ENCODE measurements around the gene IL2RG. TPM values are rescaled to one million over a fixed set of nuclear protein-coding genes. Genes with fewer than 3 reads are reported as not detected.

The IL2RG gene
- total and polyA plus RNA-seq, 2 donors (not counting 1 experiment from before 2014, with no cell fraction given), result 297 to 419 TPM

DNA sequence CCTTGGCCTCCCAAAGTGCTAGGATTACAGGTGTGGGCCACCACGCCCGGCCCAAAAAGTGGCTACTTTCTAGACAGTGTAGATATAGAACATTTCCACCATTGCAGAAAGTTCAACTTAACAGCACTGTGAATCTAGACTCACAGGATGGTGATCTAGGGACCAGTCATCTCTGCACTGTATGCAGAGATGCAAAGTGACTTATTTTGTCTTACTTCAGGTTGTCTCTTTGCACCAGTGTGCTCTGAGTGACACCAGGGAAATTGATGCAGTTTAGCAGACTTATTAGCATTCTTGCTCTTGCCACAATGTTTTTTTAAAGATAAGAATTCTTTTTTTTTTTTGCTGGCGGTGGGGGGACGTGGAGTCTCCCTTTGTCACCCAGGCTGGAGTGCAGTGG, 28.6 kb downstream of the IL2RG start:
- WGBS (ENCODE audit: insufficient coverage), result 100% methylated on average over 1 of the region's 4 CpGs
- Mint-ChIP-seq H3K4me1 (no peaks in the 10 kb centered on the region), H3K27me3 (no peaks in the 10 kb centered on the region), H3K4me3 (no peak overlapping the region), H3K27ac (no peak overlapping the region), H3K9me3 (ENCODE audit: insufficient read depth) (no peaks in the 10 kb centered on the region)
- ChIA-PET POLR2A (no interaction called here), CTCF (no interaction called here)
- H3K4me3 ChIP-seq (ENCODE audit: control extremely low read depth in 1 of 5, extremely low read depth in 1 of 5, insufficient read depth in 1 of 5, low read depth in 2 of 5, low read length in 4 of 5), result no peak overlapping the region
- no peak overlapping the region for H3K9ac ChIP-seq (ENCODE audit: low read length)
- H2AFZ ChIP-seq (ENCODE audit: insufficient read depth, low read depth, low read length, poor library complexity, severe bottlenecking), result no peak overlapping the region
- no peaks in the 10 kb centered on the region for H3K79me2 ChIP-seq (ENCODE audit: control insufficient read depth, insufficient read depth, low read length)
- no peak overlapping the region for H3K27ac ChIP-seq (ENCODE audit: low read length in 2 of 2)
- no peaks in the 10 kb centered on the region for H4K20me1 ChIP-seq (ENCODE audit: control insufficient read depth, insufficient read depth, low read length, poor library complexity, severe bottlenecking)
- TF ChIP-seq, protein P1, sequence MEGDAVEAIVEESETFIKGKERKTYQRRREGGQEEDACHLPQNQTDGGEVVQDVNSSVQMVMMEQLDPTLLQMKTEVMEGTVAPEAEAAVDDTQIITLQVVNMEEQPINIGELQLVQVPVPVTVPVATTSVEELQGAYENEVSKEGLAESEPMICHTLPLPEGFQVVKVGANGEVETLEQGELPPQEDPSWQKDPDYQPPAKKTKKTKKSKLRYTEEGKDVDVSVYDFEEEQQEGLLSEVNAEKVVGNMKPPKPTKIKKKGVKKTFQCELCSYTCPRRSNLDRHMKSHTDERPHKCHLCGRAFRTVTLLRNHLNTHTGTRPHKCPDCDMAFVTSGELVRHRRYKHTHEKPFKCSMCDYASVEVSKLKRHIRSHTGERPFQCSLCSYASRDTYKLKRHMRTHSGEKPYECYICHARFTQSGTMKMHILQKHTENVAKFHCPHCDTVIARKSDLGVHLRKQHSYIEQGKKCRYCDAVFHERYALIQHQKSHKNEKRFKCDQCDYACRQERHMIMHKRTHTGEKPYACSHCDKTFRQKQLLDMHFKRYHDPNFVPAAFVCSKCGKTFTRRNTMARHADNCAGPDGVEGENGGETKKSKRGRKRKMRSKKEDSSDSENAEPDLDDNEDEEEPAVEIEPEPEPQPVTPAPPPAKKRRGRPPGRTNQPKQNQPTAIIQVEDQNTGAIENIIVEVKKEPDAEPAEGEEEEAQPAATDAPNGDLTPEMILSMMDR (IDR thresholded peaks at IDR 0.05), result no peak
- no peak for TF ChIP-seq EZH2 (IDR thresholded peaks at IDR 0.05; ENCODE audit: borderline replicate concordance, insufficient read depth, low read depth, low read length, poor library complexity, severe bottlenecking)
- H3K4me2 ChIP-seq (replicated peaks; ENCODE audit: low read depth, low read length, poor library complexity, severe bottlenecking), result no peak overlapping the region
- no peaks in the 10 kb centered on the region for H3K4me1 ChIP-seq (ENCODE audit: control insufficient read depth in 2 of 2, insufficient read depth in 2 of 2, low read length in 2 of 2)
- H3K36me3 ChIP-seq (replicated peaks in 1 of 2; ENCODE audit: control extremely low read depth in 1 of 2, control insufficient read depth in 1 of 2, extremely low read depth in 1 of 2, insufficient read depth in 2 of 2, low read length in 1 of 2), result no peaks in the 10 kb centered on the region
- H3K9me3 ChIP-seq (ENCODE audit: control extremely low read depth in 1 of 3, control insufficient read depth in 2 of 3, insufficient read depth in 1 of 3, low read length in 2 of 3), result no peaks in the 10 kb centered on the region
- intact Hi-C loops (cut with micrococcal nuclease), result no loop called here
- H3K27me3 ChIP-seq (replicated peaks in 1 of 4; ENCODE audit: control extremely low read depth in 1 of 4, control insufficient read depth in 3 of 4, insufficient read depth in 4 of 4, low read length in 3 of 4), result no peaks in the 10 kb centered on the region
- no peak for ATAC-seq (ENCODE audit: low read depth)
- DNase-seq, result no peak

DNA sequence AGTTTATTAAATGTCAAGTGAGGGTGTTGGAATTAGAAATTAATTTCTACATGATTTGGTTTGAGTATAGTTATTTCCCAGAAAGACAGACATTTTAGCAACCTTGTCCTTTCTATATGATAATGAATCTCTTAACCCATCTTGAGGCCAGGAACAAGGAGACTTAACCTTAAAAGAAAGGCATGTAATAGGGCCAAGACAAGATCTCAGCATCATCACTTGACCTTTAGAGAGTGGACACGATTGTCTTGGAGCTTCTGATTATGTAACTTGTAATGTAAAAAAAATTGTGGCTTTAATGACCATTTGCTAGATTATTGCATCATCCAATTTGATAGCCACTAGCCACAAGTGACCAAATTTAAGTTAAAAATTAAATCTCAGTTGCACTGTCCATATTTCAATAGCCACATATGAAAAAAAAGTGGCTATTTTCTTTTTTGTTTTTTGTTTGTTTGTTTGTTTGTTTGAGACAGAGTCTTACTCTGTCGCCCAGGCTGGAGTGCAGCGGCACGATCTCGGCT, 29.2 kb downstream of the IL2RG start:
- Mint-ChIP-seq H3K27ac (no peak overlapping the region), H3K27me3 (no peaks in the 10 kb centered on the region), H3K9me3 (ENCODE audit: insufficient read depth) (no peaks in the 10 kb centered on the region), H3K4me3 (no peak overlapping the region), H3K4me1 (no peaks in the 10 kb centered on the region)
- H3K36me3 ChIP-seq (replicated peaks in 1 of 2; ENCODE audit: control extremely low read depth in 1 of 2, control insufficient read depth in 1 of 2, extremely low read depth in 1 of 2, insufficient read depth in 2 of 2, low read length in 1 of 2), result no peaks in the 10 kb centered on the region
- no peak overlapping the region for H3K9ac ChIP-seq (ENCODE audit: low read length)
- DNase-seq (no peak), ATAC-seq (ENCODE audit: low read depth) (no peak)
- no peaks in the 10 kb centered on the region for H3K4me1 ChIP-seq (ENCODE audit: control insufficient read depth in 2 of 2, insufficient read depth in 2 of 2, low read length in 2 of 2)
- no peak overlapping the region for H3K27ac ChIP-seq (ENCODE audit: low read length in 2 of 2)
- H3K4me3 ChIP-seq (ENCODE audit: control extremely low read depth in 1 of 5, extremely low read depth in 1 of 5, insufficient read depth in 1 of 5, low read depth in 2 of 5, low read length in 4 of 5), result no peak overlapping the region
- intact Hi-C loops (cut with micrococcal nuclease), result no loop called here
- H3K9me3 ChIP-seq (ENCODE audit: control extremely low read depth in 1 of 3, control insufficient read depth in 2 of 3, insufficient read depth in 1 of 3, low read length in 2 of 3), result no peaks in the 10 kb centered on the region
- ChIA-PET POLR2A (no interaction called here), CTCF (no interaction called here)
- TF ChIP-seq, protein P1 (IDR thresholded peaks at IDR 0.05), result no peak
- no peak for TF ChIP-seq EZH2 (IDR thresholded peaks at IDR 0.05; ENCODE audit: borderline replicate concordance, insufficient read depth, low read depth, low read length, poor library complexity, severe bottlenecking)
- no peaks in the 10 kb centered on the region for H3K27me3 ChIP-seq (replicated peaks in 1 of 4; ENCODE audit: control extremely low read depth in 1 of 4, control insufficient read depth in 3 of 4, insufficient read depth in 4 of 4, low read length in 3 of 4)
- H3K79me2 ChIP-seq (ENCODE audit: control insufficient read depth, insufficient read depth, low read length), result no peaks in the 10 kb centered on the region
- no peak overlapping the region for H2AFZ ChIP-seq (ENCODE audit: insufficient read depth, low read depth, low read length, poor library complexity, severe bottlenecking)
- H3K4me2 ChIP-seq (replicated peaks; ENCODE audit: low read depth, low read length, poor library complexity, severe bottlenecking), result no peak overlapping the region
- WGBS (ENCODE audit: insufficient coverage), result no CpG with 5 or more reads among the region's 5 CpGs
- H4K20me1 ChIP-seq (ENCODE audit: control insufficient read depth, insufficient read depth, low read length, poor library complexity, severe bottlenecking), result no peaks in the 10 kb centered on the region

Measured in B cell (primary cell).